GM19395 (cell line): ENCODE results near the gene S100PBP.
"Not testable (repeated sequence)": the region's sequence is repeated elsewhere in the genome, so short reads cannot be mapped to it uniquely, and the experiment has no call there.

Experiments used
- ATAC-seq: cut with Tn5 transposase; IDR thresholded peaks from one replicate; pipeline ENCODE4 v1.9.1; 2021; ENCODE audit warnings: mild to moderate bottlenecking, moderate library complexity; ENCODE audit not compliant: unreplicated experiment

S100PBP gene

GRCh38 chr1:32784817-32785216, 32.6 kb upstream of the S100PBP start:
- no peak for ATAC-seq

- no peak for ATAC-seq
Observed at GRCh38 chr1:32786856-32787255, 30.6 kb upstream of the S100PBP start.

GRCh38 chr1:32789356-32789755, 28.1 kb upstream of the S100PBP start:
- not testable (repeated sequence) for ATAC-seq

GRCh38 chr1:32791881-32792280, 25.6 kb upstream of the S100PBP start:
- no peak for ATAC-seq

GRCh38 chr1:32795763-32796162, 21.7 kb upstream of the S100PBP start:
- ATAC-seq = not testable (repeated sequence)

- ATAC-seq = no peak
Observed at GRCh38 chr1:32797456-32797855, 20.0 kb upstream of the S100PBP start.

GRCh38 chr1:32798191-32798590, 19.3 kb upstream of the S100PBP start:
- no peak for ATAC-seq

- ATAC-seq = no peak
Observed at GRCh38 chr1:32798679-32799416, 18.6 kb upstream of the S100PBP start.

- no peak for ATAC-seq
Observed at GRCh38 chr1:32801096-32801715, 16.2 kb upstream of the S100PBP start.

GRCh38 chr1:32804460-32804859, 13.0 kb upstream of the S100PBP start:
- ATAC-seq = not testable (repeated sequence)

GRCh38 chr1:32806290-32806689, 11.2 kb upstream of the S100PBP start:
- no peak for ATAC-seq

GRCh38 chr1:32806910-32807523, 10.4 kb upstream of the S100PBP start:
- ATAC-seq = no peak

GRCh38 chr1:32808580-32808979, 8.9 kb upstream of the S100PBP start:
- ATAC-seq = no peak

- no peak for ATAC-seq
Observed at GRCh38 chr1:32810358-32810757, 7.1 kb upstream of the S100PBP start.

- ATAC-seq = no peak
Observed at GRCh38 chr1:32811265-32811664, 6.2 kb upstream of the S100PBP start.

- ATAC-seq = no peak
Observed at GRCh38 chr1:32811917-32812316, 5.5 kb upstream of the S100PBP start.

- no peak for ATAC-seq
Observed at GRCh38 chr1:32813941-32814739, 3.3 kb upstream of the S100PBP start.

GRCh38 chr1:32816676-32817158, 736 bp upstream of the S100PBP start:
- peak; percentile 11 for ATAC-seq

GRCh38 chr1:32817815-32818786, 648 bp downstream of the S100PBP start:
- ATAC-seq = peak; percentile 9
